K562 (cell line): ENCODE results near the gene PRDM1. TPM values are rescaled to one million over a fixed set of nuclear protein-coding genes. Genes with fewer than 3 reads are reported as not detected.

Experiments
- ARHGAP35 ChIP-seq: fragments of 450-650 bp; IDR thresholded peaks from 2 replicates; pipeline ENCODE4 v1.6.1; 2018; ENCODE audit not compliant: partially characterized antibody
- ATF7 ChIP-seq: fragments of 450-650 bp; IDR thresholded peaks from 2 replicates; pipeline ENCODE4 v1.7.1; 2014; ENCODE audit warnings: mild to moderate bottlenecking, moderate library complexity
- BRF2 ChIP-seq: IDR thresholded peaks from 3 replicates; pipeline ENCODE4 v1.6.1; 2011; ENCODE audit warnings: borderline replicate concordance, mild to moderate bottlenecking; ENCODE audit not compliant: insufficient read length, insufficient read depth
- ESRRB ChIP-seq: fragments of 250-450 bp; sonication (Bioruptor Pico); IDR thresholded peaks from 2 replicates; pipeline ENCODE4 v1.5.0; 2020; ENCODE audit warnings: mild to moderate bottlenecking, moderate library complexity, borderline replicate concordance
- GATA2 ChIP-seq: sonication (generic); formaldehyde crosslinking; IDR thresholded peaks from 2 replicates; pipeline ENCODE4 v1.4.0; 2020; ENCODE audit warnings: mild to moderate bottlenecking, missing genetic modification reagents
- RBBP5 ChIP-seq: fragments of 200-600 bp; sonication (generic); IDR thresholded peaks from 2 replicates; pipeline ENCODE4 v1.6.1; 2012; ENCODE audit warnings: borderline replicate concordance, mild to moderate bottlenecking, low read length, control low read depth, inconsistent platforms; ENCODE audit not compliant: insufficient read depth, poor library complexity, severe bottlenecking
- SLC30A9 ChIP-seq: fragments of 250-450 bp; sonication (Bioruptor Pico); IDR thresholded peaks from 2 replicates; pipeline ENCODE4 v1.8.0; 2022; ENCODE audit warnings: mild to moderate bottlenecking, moderate library complexity
- SMARCA5 ChIP-seq: fragments of 450-650 bp; IDR thresholded peaks from 2 replicates; pipeline ENCODE4 v1.6.1; 2016
- ZFP30 ChIP-seq: fragments of 250-450 bp; sonication (Bioruptor Pico); IDR thresholded peaks from 2 replicates; pipeline ENCODE4 v1.8.0; 2022; ENCODE audit warnings: moderate library complexity, mild to moderate bottlenecking, inconsistent platforms, borderline replicate concordance
- ZNF217 ChIP-seq: sonication (generic); formaldehyde crosslinking; IDR thresholded peaks from 2 replicates; pipeline ENCODE4 v1.8.0; 2022; ENCODE audit warnings: mild to moderate bottlenecking, missing genetic modification reagents
- ZNF274 ChIP-seq: IDR thresholded peaks from 2 replicates; pipeline ENCODE4 v1.6.1; 2011; ENCODE audit warnings: low read depth, mild to moderate bottlenecking, low read length, moderate library complexity, borderline replicate concordance
- ZNF316 ChIP-seq: fragments of 450-650 bp; IDR thresholded peaks from 2 replicates; pipeline ENCODE4 v1.6.1; 2016
- ZNF57 ChIP-seq: fragments of 450-650 bp; formaldehyde crosslinking; IDR thresholded peaks from 2 replicates; pipeline ENCODE4 v1.4.0; 2020; ENCODE audit warnings: mild to moderate bottlenecking, moderate library complexity
- ZNF592 ChIP-seq: fragments of 450-650 bp; IDR thresholded peaks from 2 replicates; pipeline ENCODE4 v1.6.1; 2017; ENCODE audit warnings: antibody characterized with exemption, mild to moderate bottlenecking
- polyA plus RNA-seq, 8 experiments: library from polyadenylated mRNA; depleted of rRNA in 4 of 8; stranded (reverse) in 5 of 8; unstranded in 3 of 8; fragments of >200 nt; fragmentation: Nextera tagmentation in 2 of 8; fragmentation: Illumina TruSeq in 1 of 8; extraction: Ambion mirVana in 2 of 8; extraction: Trizol in 1 of 8; gene quantifications; 2 replicates each; pipeline versions ENCODE4 v1.2.1 to v1.2.3, GENCODE V29; 2011 to 2014; ENCODE audit warnings: inconsistent platforms in 1 of 8, missing spikeins in 1 of 8
- total RNA-seq, 7 experiments: library from RNA; depleted of rRNA in 6 of 7; stranded (reverse); fragments of >200 nt in 6 of 7; fragmentation: Illumina TruSeq in 2 of 7; extraction: Trizol in 2 of 7; gene quantifications; 2 replicates each; pipeline versions ENCODE4 v1.2.1 to v1.2.3, GENCODE V29; 2011 to 2021; ENCODE audit warnings: low replicate concordance in 1 of 7
- TF ChIP-seq, protein P1 (sequence below): fragments of 450-650 bp; formaldehyde crosslinking; IDR thresholded peaks from 2 replicates; pipeline ENCODE4 v1.4.0; 2020; ENCODE audit warnings: mild to moderate bottlenecking, moderate library complexity
- TF ChIP-seq, protein P2 (sequence below): IDR thresholded peaks from 2 replicates; pipeline ENCODE4 v1.6.1; 2011; ENCODE audit warnings: borderline replicate concordance, low read depth, mild to moderate bottlenecking, moderate library complexity, low read length; ENCODE audit not compliant: insufficient read depth, poor library complexity, severe bottlenecking

Gene PRDM1
- total and polyA plus RNA-seq, 9 of the 15 experiments (the other 6 are each of a cell fraction or from before 2014, with no cell fraction given), result 0.09 to 0.89 (median 0.27) TPM

DNA sequence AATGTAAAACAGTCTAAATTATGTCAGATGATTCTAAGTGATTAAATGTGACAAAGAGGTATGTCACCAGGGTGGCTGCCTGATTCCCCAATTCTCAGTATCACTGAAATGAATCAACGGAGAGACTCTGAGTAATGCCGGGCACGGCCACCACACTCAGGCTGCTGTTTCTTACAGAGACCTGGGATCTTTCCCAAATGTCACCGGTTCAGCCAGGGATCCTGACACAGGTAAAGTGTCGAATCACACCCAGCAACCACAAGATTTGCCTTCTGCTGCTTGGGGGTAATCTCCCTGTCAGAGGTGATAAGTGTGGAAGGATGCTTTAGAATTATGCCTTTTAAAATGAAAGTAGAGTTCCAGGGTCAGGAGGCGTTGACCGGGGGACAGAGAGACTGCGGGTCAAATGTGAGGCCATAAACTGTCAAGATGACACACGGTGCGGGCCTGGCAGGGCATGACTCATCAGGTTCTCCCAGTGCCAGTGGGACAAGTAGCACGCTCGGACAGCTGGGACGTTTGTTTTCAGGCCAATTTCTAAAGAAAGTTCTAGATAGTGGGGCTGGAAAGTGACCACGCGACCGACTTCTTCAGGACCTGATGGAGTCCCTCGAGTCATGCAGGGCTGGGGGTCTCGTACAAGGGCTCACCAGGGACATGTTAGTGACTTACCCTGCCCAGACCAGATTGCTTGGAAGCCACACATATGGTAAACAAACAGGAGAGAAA is 48.9 kb downstream of the PRDM1 start (continued):
- peak; percentile 94 for TF ChIP-seq ZNF592
- TF ChIP-seq, protein P1, sequence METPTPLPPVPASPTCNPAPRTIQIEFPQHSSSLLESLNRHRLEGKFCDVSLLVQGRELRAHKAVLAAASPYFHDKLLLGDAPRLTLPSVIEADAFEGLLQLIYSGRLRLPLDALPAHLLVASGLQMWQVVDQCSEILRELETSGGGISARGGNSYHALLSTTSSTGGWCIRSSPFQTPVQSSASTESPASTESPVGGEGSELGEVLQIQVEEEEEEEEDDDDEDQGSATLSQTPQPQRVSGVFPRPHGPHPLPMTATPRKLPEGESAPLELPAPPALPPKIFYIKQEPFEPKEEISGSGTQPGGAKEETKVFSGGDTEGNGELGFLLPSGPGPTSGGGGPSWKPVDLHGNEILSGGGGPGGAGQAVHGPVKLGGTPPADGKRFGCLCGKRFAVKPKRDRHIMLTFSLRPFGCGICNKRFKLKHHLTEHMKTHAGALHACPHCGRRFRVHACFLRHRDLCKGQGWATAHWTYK (CRISPR knock-in tag), result no peak
- no peak for TF ChIP-seq ESRRB (CRISPR knock-in tag)
- peak; percentile 90 for TF ChIP-seq ZNF316
- TF ChIP-seq SMARCA5, result no peak
- no peak for TF ChIP-seq ZNF217 (CRISPR knock-in tag)
- no peak for TF ChIP-seq BRF2
- TF ChIP-seq RBBP5, result no peak
- TF ChIP-seq GATA2, result no peak
- TF ChIP-seq SLC30A9, result no peak
- no peak for TF ChIP-seq ZFP30 (CRISPR knock-in tag)
- TF ChIP-seq ARHGAP35, result no peak
- TF ChIP-seq ZNF57 (CRISPR knock-in tag), result no peak
- TF ChIP-seq ZNF274, result no peak
- 0 out of 2 replicates have a peak, but pooled peaks have one; percentile 34 for TF ChIP-seq ATF7
- TF ChIP-seq, protein P2, sequence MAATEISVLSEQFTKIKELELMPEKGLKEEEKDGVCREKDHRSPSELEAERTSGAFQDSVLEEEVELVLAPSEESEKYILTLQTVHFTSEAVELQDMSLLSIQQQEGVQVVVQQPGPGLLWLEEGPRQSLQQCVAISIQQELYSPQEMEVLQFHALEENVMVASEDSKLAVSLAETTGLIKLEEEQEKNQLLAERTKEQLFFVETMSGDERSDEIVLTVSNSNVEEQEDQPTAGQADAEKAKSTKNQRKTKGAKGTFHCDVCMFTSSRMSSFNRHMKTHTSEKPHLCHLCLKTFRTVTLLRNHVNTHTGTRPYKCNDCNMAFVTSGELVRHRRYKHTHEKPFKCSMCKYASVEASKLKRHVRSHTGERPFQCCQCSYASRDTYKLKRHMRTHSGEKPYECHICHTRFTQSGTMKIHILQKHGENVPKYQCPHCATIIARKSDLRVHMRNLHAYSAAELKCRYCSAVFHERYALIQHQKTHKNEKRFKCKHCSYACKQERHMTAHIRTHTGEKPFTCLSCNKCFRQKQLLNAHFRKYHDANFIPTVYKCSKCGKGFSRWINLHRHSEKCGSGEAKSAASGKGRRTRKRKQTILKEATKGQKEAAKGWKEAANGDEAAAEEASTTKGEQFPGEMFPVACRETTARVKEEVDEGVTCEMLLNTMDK, result no peak
